ENCODE results near the gene PTPRG. TPM values are rescaled to one million over a fixed set of nuclear protein-coding genes. Genes with fewer than 3 reads are reported as not detected.

Gene PTPRG
- total RNA-seq, 2 donors from 2014 or later, result 33.9 to 39.2 TPM

DNA sequence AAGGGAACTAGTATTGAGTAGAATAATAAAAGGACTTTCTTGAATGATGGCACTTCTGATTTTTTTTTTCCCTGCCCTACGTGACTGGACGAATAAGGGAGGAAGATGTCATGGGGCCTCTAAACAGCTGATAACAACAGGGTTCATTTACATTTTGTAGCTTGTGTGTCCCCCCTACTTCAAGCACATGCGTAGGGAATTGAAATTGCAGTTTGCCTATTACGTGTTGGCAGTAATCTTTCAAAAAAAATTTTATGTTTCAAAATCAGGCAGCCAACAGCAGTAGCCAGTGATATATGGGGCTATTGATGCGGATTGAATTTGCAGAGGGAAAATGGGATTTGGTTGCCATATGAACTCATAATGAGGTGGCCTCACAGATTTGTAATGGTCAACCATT, 58.7 kb downstream of the PTPRG start:
- Histone ChIP-seq H3K27ac (no peak overlapping the region), H3K27me3 (no peaks in the 10 kb centered on the region), H3K4me1 (peaks cover 0 to 28% of the 10 kb centered on the region in 2 donors), H3K36me3 (no peaks in the 10 kb centered on the region), H3K4me3 (no peak overlapping the region), H3K9me3 (no peaks in the 10 kb centered on the region)
- no peak for DNase-seq (ENCODE audit: low spot score)
- TF ChIP-seq, protein P1, sequence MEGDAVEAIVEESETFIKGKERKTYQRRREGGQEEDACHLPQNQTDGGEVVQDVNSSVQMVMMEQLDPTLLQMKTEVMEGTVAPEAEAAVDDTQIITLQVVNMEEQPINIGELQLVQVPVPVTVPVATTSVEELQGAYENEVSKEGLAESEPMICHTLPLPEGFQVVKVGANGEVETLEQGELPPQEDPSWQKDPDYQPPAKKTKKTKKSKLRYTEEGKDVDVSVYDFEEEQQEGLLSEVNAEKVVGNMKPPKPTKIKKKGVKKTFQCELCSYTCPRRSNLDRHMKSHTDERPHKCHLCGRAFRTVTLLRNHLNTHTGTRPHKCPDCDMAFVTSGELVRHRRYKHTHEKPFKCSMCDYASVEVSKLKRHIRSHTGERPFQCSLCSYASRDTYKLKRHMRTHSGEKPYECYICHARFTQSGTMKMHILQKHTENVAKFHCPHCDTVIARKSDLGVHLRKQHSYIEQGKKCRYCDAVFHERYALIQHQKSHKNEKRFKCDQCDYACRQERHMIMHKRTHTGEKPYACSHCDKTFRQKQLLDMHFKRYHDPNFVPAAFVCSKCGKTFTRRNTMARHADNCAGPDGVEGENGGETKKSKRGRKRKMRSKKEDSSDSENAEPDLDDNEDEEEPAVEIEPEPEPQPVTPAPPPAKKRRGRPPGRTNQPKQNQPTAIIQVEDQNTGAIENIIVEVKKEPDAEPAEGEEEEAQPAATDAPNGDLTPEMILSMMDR (IDR thresholded peaks at IDR 0.05), result no peak

DNA sequence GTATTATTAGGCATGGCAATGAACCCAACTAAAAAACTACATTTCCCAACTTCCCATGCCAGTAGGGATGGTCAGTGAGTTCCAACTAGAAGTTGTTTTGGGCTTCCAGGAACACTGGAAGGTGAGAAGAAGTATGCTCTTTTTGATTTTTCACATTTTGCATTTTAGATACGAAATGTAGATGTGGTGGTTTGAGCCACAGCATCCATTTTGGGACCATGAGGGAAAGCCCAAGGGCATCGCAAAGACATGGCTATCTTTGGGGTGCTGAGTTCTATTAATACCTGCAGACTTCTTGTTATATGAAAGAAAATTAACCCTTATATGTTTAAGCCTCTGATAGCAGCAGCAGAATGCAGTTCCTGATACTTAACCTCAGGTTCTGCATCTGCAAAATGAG, 62.9 kb downstream of the PTPRG start:
- Histone ChIP-seq H3K9me3 (no peaks in the 10 kb centered on the region), H3K4me3 (no peak overlapping the region), H3K36me3 (no peaks in the 10 kb centered on the region), H3K27me3 (no peaks in the 10 kb centered on the region), H3K27ac (no peak overlapping the region), H3K4me1 (peaks cover 0 to 13% of the 10 kb centered on the region in 2 donors)
- DNase-seq (ENCODE audit: low spot score), result no peak
- TF ChIP-seq, protein P1 (IDR thresholded peaks at IDR 0.05), result no peak

DNA sequence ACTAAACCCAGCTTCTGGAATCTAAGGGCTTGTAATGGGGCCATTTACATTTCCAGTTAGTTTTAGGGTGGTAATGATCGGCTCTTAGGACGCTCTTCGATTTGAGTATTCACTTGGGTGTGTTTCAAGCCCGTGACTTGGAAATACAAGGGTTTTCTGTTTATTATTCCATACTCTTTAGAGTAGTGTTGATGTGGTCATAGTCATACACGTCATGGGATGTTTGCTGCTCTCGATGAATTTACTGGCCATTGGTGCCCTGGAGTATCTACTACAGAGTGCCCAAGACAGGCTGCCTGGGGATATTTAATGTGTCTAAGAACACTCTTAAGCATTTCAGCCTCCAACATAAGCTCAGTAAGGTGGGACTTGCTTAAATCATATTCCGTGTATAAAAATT, 64.1 kb downstream of the PTPRG start:
- H3K36me3 ChIP-seq, result no peaks in the 10 kb centered on the region
- H3K4me1 ChIP-seq, result peaks cover 2 to 13% of the 10 kb centered on the region in 2 donors
- DNase-seq (ENCODE audit: low spot score), result no peak
- no peak overlapping the region for H3K4me3 ChIP-seq
- no peaks in the 10 kb centered on the region for H3K27me3 ChIP-seq
- H3K27ac ChIP-seq, result no peak overlapping the region
- TF ChIP-seq, protein P1 (IDR thresholded peaks at IDR 0.05), result no peak
- H3K9me3 ChIP-seq, result no peaks in the 10 kb centered on the region

DNA sequence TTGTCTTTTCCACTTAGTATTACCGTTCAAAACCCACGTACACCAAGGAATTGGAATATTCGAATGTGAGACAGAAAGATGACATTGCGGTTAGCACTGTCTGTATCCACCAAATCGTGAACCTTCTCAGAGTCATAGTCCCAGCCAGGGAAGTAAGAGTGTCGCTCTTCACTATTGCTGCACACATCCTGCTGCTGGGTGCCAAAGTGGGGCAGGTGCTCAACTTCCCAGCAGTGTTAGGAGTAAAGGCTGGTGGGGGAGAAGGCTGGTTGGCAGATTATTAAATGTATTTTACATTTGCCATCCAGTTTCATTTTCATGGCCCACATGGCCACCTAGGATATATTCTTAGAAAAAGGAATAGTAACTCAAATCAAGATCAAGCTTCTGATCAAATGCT, 65.1 kb downstream of the PTPRG start:
- H3K4me3 ChIP-seq, result no peak overlapping the region
- H3K9me3 ChIP-seq, result no peaks in the 10 kb centered on the region
- TF ChIP-seq, protein P1 (IDR thresholded peaks at IDR 0.05), result no peak
- DNase-seq (ENCODE audit: low spot score), result no peak
- H3K27me3 ChIP-seq, result no peaks in the 10 kb centered on the region
- peaks cover 2 to 18% of the 10 kb centered on the region in 2 donors for H3K4me1 ChIP-seq
- no peak overlapping the region for H3K27ac ChIP-seq
- H3K36me3 ChIP-seq, result no peaks in the 10 kb centered on the region

DNA sequence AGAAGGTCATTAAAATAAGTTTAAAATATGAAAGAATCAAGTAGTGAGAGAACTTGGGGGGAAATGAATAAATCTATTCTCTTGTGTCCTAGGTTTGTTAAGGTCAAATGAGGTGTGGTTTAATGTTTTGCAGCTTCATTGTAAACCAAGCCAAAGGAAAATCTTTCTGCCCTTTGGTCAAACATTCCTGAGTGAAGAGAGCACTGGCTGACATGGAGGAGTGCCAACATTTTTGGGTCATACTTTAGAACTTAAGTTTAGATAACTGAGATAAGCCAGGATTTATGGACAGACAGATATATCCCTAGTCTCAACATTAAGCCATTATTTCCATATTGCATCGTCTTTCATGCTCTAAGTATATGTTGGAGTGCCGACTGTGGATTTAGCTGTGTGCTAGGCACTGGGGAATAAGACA, 66.4 kb downstream of the PTPRG start:
- TF ChIP-seq, protein P1 (IDR thresholded peaks at IDR 0.05), result no peak
- Histone ChIP-seq H3K36me3 (no peaks in the 10 kb centered on the region), H3K27me3 (no peaks in the 10 kb centered on the region), H3K9me3 (no peaks in the 10 kb centered on the region), H3K4me3 (no peak overlapping the region), H3K27ac (peak overlapping the region in 1 of 2 donors; percentile 34), H3K4me1 (peaks cover 2 to 18% of the 10 kb centered on the region in 2 donors)
- DNase-seq (ENCODE audit: low spot score), result no peak

DNA sequence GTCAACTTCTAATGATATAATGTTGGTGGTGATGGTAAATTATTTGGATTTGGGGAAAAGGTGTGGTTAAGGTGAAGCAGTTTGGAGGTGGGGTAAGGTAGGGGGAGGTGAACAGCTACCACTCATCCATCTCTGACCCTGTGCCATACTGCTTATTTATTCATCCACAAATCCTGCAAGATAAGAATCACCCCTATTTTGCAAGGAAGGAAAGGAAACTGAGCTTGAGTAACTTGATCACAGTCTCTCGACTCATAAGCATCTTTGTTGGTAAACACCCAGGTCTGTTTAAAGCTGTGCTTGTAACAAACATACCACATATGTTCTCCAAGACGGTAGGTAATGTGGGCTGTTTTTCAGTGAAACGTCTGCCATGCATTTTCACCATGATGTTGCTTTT, 67.3 kb downstream of the PTPRG start:
- Histone ChIP-seq H3K9me3 (no peaks in the 10 kb centered on the region), H3K4me3 (no peak overlapping the region), H3K27ac (no peak overlapping the region), H3K36me3 (no peaks in the 10 kb centered on the region), H3K27me3 (no peaks in the 10 kb centered on the region), H3K4me1 (peaks cover 2 to 18% of the 10 kb centered on the region in 2 donors)
- no peak for DNase-seq (ENCODE audit: low spot score)
- TF ChIP-seq, protein P1 (IDR thresholded peaks at IDR 0.05), result no peak
